SK-N-SH treated with all-trans-retinoic acid at 6 μM for 48 hours (cell line): ENCODE results near the gene SLC52A3.

Experiments
- ATAC-seq: fragments of 200-7000 bp; cut with Tn5 transposase; 3 replicates; pipeline ENCODE4 v1.9.1; 2020; ENCODE audit warnings: mild to moderate bottlenecking, moderate library complexity
- ARNTL ChIP-seq: fragments of 450-650 bp; formaldehyde crosslinking; IDR thresholded peaks from 2 replicates; pipeline ENCODE4 v1.5.0; 2020; ENCODE audit warnings: low read depth, mild to moderate bottlenecking, moderate library complexity, borderline replicate concordance
- BACH2 ChIP-seq: fragments of 250-450 bp; sonication (Bioruptor Pico); IDR thresholded peaks from 2 replicates; pipeline ENCODE4 v1.9.0; 2021; ENCODE audit warnings: mild to moderate bottlenecking, borderline replicate concordance
- CSDC2 ChIP-seq: fragments of 250-450 bp; sonication (Bioruptor Pico); IDR thresholded peaks from 2 replicates; pipeline ENCODE4 v1.5.0; 2020; ENCODE audit warnings: mild to moderate bottlenecking, moderate library complexity
- ESRRG ChIP-seq: fragments of 250-450 bp; sonication (Bioruptor Pico); IDR thresholded peaks from 2 replicates; pipeline ENCODE4 v1.6.1; 2021; ENCODE audit warnings: mild to moderate bottlenecking
- GLIS3 ChIP-seq: fragments of 250-450 bp; sonication (Bioruptor Pico); IDR thresholded peaks from 2 replicates; pipeline ENCODE4 v1.5.0; 2020; ENCODE audit warnings: mild to moderate bottlenecking, moderate library complexity
- ISL1 ChIP-seq: fragments of 250-450 bp; sonication (Bioruptor Pico); IDR thresholded peaks from 2 replicates; pipeline ENCODE4 v2.1.2; 2022; ENCODE audit warnings: mild to moderate bottlenecking, moderate library complexity
- OSR1 ChIP-seq: fragments of 250-450 bp; sonication (Bioruptor Pico); IDR thresholded peaks from 2 replicates; pipeline ENCODE4 v1.8.0; 2022; ENCODE audit warnings: moderate library complexity, mild to moderate bottlenecking, inconsistent platforms
- PPARA ChIP-seq: fragments of 250-450 bp; sonication (Bioruptor Pico); IDR thresholded peaks from 2 replicates; pipeline ENCODE4 v1.5.0; 2020; ENCODE audit warnings: mild to moderate bottlenecking, borderline replicate concordance
- RARB ChIP-seq: fragments of 250-450 bp; sonication (Bioruptor Pico); IDR thresholded peaks from 2 replicates; pipeline ENCODE4 v1.8.0; 2021; ENCODE audit warnings: mild to moderate bottlenecking, moderate library complexity
- SNAI2 ChIP-seq: fragments of 250-450 bp; sonication (Bioruptor Pico); IDR thresholded peaks from 2 replicates; pipeline ENCODE4 v1.5.0; 2020; ENCODE audit warnings: mild to moderate bottlenecking, moderate library complexity
- TCF4 ChIP-seq: fragments of 250-450 bp; sonication (Bioruptor Pico); IDR thresholded peaks from 2 replicates; pipeline ENCODE4 v1.8.0; 2021; ENCODE audit warnings: mild to moderate bottlenecking, moderate library complexity, borderline replicate concordance
- TOX ChIP-seq: fragments of 250-450 bp; sonication (Bioruptor Pico); IDR thresholded peaks from 2 replicates; pipeline ENCODE4 v1.8.0; 2021; ENCODE audit warnings: mild to moderate bottlenecking, moderate library complexity, borderline replicate concordance
- ZC3H10 ChIP-seq: fragments of 250-450 bp; sonication (Bioruptor Pico); IDR thresholded peaks from 2 replicates; pipeline ENCODE4 v1.5.1; 2021; ENCODE audit warnings: mild to moderate bottlenecking, moderate library complexity
- ZFP3 ChIP-seq: fragments of 250-450 bp; sonication (Bioruptor Pico); IDR thresholded peaks from 2 replicates; pipeline ENCODE4 v1.5.0; 2020; ENCODE audit warnings: mild to moderate bottlenecking, moderate library complexity
- ZFP30 ChIP-seq: fragments of 450-650 bp; formaldehyde crosslinking; IDR thresholded peaks from 2 replicates; pipeline ENCODE4 v1.5.0; 2022; ENCODE audit warnings: mild to moderate bottlenecking, moderate library complexity
- ZNF565 ChIP-seq: fragments of 450-650 bp; formaldehyde crosslinking; conservative IDR thresholded peaks from 2 replicates; pipeline ENCODE4 v1.5.0; 2020; ENCODE audit warnings: low read depth, mild to moderate bottlenecking, moderate library complexity
- ZNF8 ChIP-seq: fragments of 450-650 bp; formaldehyde crosslinking; IDR thresholded peaks from 2 replicates; pipeline ENCODE4 v1.5.0; 2020; ENCODE audit warnings: mild to moderate bottlenecking, moderate library complexity
- TF ChIP-seq, protein P1 (sequence below): fragments of 250-450 bp; sonication (Bioruptor Pico); IDR thresholded peaks from 2 replicates; pipeline ENCODE4 v1.5.0; 2020; ENCODE audit warnings: mild to moderate bottlenecking, moderate library complexity
- TF ChIP-seq, protein P2 (sequence below): fragments of 250-450 bp; sonication (Bioruptor Pico); IDR thresholded peaks from 2 replicates; pipeline ENCODE4 v1.5.1; 2021; ENCODE audit warnings: mild to moderate bottlenecking, moderate library complexity
- TF ChIP-seq, protein P3 (sequence below): fragments of 250-450 bp; sonication (Bioruptor Pico); IDR thresholded peaks from 2 replicates; pipeline ENCODE4 v1.5.1; 2020; ENCODE audit warnings: low read depth, mild to moderate bottlenecking, moderate library complexity
- TF ChIP-seq, protein P4 (sequence below): fragments of 250-450 bp; sonication (Bioruptor Pico); IDR thresholded peaks from 2 replicates; pipeline ENCODE4 v1.8.0; 2021; ENCODE audit warnings: low read depth, mild to moderate bottlenecking, moderate library complexity, borderline replicate concordance
- TF ChIP-seq, protein P5 (sequence below): fragments of 250-450 bp; sonication (Bioruptor Pico); IDR thresholded peaks from 2 replicates; pipeline ENCODE4 v1.8.0; 2020; ENCODE audit warnings: mild to moderate bottlenecking, moderate library complexity, borderline replicate concordance

The SLC52A3 gene

DNA sequence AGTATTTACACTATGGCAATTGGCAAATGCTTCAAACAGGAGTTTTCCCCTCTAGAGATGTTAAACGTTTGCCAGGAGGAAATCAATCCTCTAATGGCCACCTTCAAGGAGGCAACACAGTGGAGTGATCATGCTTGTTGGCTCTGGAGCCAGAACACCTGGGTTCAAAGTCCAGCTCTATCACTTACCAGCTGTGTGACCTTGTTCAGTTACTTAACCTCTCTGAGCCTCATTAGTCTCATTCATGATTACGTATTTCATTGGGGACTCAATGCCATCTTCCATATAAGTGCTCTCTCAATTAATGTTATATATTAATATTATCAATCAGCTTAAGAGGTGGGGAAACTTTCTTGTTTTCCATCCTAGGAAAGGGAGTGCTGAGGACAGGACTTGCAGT lies 26.1 kb downstream of the SLC52A3 start:
- ATAC-seq = no peak
- TF ChIP-seq ZNF565 (CRISPR knock-in tag) = no peak
- no peak for TF ChIP-seq ZFP30 (CRISPR knock-in tag)
- no peak for TF ChIP-seq ZNF8
- no peak for TF ChIP-seq BACH2 (CRISPR knock-in tag)
- TF ChIP-seq, protein P1, sequence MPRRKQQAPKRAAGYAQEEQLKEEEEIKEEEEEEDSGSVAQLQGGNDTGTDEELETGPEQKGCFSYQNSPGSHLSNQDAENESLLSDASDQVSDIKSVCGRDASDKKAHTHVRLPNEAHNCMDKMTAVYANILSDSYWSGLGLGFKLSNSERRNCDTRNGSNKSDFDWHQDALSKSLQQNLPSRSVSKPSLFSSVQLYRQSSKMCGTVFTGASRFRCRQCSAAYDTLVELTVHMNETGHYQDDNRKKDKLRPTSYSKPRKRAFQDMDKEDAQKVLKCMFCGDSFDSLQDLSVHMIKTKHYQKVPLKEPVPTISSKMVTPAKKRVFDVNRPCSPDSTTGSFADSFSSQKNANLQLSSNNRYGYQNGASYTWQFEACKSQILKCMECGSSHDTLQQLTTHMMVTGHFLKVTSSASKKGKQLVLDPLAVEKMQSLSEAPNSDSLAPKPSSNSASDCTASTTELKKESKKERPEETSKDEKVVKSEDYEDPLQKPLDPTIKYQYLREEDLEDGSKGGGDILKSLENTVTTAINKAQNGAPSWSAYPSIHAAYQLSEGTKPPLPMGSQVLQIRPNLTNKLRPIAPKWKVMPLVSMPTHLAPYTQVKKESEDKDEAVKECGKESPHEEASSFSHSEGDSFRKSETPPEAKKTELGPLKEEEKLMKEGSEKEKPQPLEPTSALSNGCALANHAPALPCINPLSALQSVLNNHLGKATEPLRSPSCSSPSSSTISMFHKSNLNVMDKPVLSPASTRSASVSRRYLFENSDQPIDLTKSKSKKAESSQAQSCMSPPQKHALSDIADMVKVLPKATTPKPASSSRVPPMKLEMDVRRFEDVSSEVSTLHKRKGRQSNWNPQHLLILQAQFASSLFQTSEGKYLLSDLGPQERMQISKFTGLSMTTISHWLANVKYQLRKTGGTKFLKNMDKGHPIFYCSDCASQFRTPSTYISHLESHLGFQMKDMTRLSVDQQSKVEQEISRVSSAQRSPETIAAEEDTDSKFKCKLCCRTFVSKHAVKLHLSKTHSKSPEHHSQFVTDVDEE (CRISPR knock-in tag) = no peak
- TF ChIP-seq, protein P2, sequence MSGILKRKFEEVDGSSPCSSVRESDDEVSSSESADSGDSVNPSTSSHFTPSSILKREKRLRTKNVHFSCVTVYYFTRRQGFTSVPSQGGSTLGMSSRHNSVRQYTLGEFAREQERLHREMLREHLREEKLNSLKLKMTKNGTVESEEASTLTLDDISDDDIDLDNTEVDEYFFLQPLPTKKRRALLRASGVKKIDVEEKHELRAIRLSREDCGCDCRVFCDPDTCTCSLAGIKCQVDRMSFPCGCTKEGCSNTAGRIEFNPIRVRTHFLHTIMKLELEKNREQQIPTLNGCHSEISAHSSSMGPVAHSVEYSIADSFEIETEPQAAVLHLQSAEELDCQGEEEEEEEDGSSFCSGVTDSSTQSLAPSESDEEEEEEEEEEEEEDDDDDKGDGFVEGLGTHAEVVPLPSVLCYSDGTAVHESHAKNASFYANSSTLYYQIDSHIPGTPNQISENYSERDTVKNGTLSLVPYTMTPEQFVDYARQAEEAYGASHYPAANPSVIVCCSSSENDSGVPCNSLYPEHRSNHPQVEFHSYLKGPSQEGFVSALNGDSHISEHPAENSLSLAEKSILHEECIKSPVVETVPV (CRISPR knock-in tag) = no peak
- TF ChIP-seq, protein P3, sequence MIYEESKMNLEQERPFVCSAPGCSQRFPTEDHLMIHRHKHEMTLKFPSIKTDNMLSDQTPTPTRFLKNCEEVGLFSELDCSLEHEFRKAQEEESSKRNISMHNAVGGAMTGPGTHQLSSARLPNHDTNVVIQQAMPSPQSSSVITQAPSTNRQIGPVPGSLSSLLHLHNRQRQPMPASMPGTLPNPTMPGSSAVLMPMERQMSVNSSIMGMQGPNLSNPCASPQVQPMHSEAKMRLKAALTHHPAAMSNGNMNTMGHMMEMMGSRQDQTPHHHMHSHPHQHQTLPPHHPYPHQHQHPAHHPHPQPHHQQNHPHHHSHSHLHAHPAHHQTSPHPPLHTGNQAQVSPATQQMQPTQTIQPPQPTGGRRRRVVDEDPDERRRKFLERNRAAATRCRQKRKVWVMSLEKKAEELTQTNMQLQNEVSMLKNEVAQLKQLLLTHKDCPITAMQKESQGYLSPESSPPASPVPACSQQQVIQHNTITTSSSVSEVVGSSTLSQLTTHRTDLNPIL (CRISPR knock-in tag) = no peak
- TF ChIP-seq ZC3H10 (CRISPR knock-in tag) = no peak
- no peak for TF ChIP-seq ARNTL (CRISPR knock-in tag)
- TF ChIP-seq, protein P4, sequence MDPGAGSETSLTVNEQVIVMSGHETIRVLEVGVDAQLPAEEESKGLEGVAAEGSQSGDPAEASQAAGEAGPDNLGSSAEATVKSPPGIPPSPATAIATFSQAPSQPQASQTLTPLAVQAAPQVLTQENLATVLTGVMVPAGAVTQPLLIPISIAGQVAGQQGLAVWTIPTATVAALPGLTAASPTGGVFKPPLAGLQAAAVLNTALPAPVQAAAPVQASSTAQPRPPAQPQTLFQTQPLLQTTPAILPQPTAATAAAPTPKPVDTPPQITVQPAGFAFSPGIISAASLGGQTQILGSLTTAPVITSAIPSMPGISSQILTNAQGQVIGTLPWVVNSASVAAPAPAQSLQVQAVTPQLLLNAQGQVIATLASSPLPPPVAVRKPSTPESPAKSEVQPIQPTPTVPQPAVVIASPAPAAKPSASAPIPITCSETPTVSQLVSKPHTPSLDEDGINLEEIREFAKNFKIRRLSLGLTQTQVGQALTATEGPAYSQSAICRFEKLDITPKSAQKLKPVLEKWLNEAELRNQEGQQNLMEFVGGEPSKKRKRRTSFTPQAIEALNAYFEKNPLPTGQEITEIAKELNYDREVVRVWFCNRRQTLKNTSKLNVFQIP = no peak

DNA sequence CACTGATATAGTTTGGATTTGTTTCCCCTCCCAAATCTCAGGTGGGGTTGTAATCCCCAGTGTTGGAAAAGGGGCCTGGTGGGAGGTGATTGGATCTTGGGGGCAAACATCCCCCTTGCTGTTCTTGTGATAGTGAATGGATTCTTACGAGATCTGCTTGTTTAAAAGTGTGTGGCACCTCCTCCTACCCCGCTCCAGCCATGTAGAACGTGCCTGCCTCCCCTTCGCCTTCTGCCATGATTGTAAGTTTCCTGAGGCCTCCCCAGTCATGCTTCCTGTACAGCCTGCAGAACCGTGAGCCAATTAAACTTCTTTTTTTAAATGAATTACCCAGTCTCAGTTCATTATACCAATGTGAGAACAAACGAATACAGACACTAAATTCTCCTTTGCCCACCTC lies 26.7 kb downstream of the SLC52A3 start:
- no peak for TF ChIP-seq ZFP3 (CRISPR knock-in tag)
- no peak for TF ChIP-seq TOX (CRISPR knock-in tag)
- no peak for TF ChIP-seq ESRRG (CRISPR knock-in tag)
- no peak for TF ChIP-seq ARNTL (CRISPR knock-in tag)
- no peak for TF ChIP-seq ZNF565 (CRISPR knock-in tag)
- TF ChIP-seq, protein P2 (CRISPR knock-in tag) = no peak
- TF ChIP-seq ISL1 (CRISPR knock-in tag) = no peak
- TF ChIP-seq SNAI2 (CRISPR knock-in tag) = no peak
- TF ChIP-seq, protein P5, sequence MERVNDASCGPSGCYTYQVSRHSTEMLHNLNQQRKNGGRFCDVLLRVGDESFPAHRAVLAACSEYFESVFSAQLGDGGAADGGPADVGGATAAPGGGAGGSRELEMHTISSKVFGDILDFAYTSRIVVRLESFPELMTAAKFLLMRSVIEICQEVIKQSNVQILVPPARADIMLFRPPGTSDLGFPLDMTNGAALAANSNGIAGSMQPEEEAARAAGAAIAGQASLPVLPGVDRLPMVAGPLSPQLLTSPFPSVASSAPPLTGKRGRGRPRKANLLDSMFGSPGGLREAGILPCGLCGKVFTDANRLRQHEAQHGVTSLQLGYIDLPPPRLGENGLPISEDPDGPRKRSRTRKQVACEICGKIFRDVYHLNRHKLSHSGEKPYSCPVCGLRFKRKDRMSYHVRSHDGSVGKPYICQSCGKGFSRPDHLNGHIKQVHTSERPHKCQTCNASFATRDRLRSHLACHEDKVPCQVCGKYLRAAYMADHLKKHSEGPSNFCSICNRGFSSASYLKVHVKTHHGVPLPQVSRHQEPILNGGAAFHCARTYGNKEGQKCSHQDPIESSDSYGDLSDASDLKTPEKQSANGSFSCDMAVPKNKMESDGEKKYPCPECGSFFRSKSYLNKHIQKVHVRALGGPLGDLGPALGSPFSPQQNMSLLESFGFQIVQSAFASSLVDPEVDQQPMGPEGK = no peak
- no peak for TF ChIP-seq RARB (CRISPR knock-in tag)
- TF ChIP-seq PPARA (CRISPR knock-in tag) = no peak
- TF ChIP-seq TCF4 (CRISPR knock-in tag) = no peak
- TF ChIP-seq, protein P3 (CRISPR knock-in tag) = no peak
- TF ChIP-seq ZNF8 = no peak
- no peak for TF ChIP-seq GLIS3 (CRISPR knock-in tag)
- TF ChIP-seq CSDC2 (CRISPR knock-in tag) = no peak
- no peak for TF ChIP-seq BACH2 (CRISPR knock-in tag)
- TF ChIP-seq, protein P1 (CRISPR knock-in tag) = no peak
- no peak for TF ChIP-seq OSR1 (CRISPR knock-in tag)
- TF ChIP-seq ZC3H10 (CRISPR knock-in tag) = no peak
- no peak for ATAC-seq
